Measurements from ENCODE around the gene GALNT4.

Gene GALNT4

GRCh38 chr12:89486264-89486663 is 38.3 kb downstream of the GALNT4 start:
- POLR2A ChIA-PET (ENCODE audit: low non-redundant PET): no interaction called here
- no peak for DNase-seq (ENCODE audit: low spot score)
- H3K27ac ChIP-seq: no peak overlapping the region
- CTCF ChIA-PET: no interaction called here
- TF ChIP-seq, protein P1, sequence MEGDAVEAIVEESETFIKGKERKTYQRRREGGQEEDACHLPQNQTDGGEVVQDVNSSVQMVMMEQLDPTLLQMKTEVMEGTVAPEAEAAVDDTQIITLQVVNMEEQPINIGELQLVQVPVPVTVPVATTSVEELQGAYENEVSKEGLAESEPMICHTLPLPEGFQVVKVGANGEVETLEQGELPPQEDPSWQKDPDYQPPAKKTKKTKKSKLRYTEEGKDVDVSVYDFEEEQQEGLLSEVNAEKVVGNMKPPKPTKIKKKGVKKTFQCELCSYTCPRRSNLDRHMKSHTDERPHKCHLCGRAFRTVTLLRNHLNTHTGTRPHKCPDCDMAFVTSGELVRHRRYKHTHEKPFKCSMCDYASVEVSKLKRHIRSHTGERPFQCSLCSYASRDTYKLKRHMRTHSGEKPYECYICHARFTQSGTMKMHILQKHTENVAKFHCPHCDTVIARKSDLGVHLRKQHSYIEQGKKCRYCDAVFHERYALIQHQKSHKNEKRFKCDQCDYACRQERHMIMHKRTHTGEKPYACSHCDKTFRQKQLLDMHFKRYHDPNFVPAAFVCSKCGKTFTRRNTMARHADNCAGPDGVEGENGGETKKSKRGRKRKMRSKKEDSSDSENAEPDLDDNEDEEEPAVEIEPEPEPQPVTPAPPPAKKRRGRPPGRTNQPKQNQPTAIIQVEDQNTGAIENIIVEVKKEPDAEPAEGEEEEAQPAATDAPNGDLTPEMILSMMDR (conservative IDR thresholded peaks at IDR 0.05; ENCODE audit: low read depth): no peak

DNA sequence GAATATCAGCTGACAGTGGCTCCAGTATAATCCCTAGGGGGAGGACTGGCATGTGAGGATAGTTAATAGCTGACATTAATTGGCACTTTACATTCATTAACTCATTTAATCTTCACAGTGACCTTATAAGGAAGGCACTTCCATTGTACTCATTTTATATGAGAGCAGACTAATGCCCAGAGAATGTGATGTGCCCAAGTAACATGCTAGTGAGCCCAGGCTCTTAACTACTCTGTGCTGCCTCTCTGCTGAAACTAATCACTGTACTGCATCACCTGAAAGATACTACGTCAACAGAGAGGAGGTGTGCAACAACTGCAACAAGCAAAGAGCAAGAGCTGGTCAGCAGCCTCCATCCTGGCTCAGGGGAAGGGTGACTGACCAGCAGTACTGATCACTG is 40.1 kb downstream of the GALNT4 start:
- ChIA-PET POLR2A (ENCODE audit: low non-redundant PET) (no interaction called here), CTCF (no interaction called here)
- H3K27ac ChIP-seq: no peak overlapping the region
- TF ChIP-seq, protein P1 (conservative IDR thresholded peaks at IDR 0.05; ENCODE audit: low read depth): no peak
- no peak for DNase-seq (ENCODE audit: low spot score)

DNA sequence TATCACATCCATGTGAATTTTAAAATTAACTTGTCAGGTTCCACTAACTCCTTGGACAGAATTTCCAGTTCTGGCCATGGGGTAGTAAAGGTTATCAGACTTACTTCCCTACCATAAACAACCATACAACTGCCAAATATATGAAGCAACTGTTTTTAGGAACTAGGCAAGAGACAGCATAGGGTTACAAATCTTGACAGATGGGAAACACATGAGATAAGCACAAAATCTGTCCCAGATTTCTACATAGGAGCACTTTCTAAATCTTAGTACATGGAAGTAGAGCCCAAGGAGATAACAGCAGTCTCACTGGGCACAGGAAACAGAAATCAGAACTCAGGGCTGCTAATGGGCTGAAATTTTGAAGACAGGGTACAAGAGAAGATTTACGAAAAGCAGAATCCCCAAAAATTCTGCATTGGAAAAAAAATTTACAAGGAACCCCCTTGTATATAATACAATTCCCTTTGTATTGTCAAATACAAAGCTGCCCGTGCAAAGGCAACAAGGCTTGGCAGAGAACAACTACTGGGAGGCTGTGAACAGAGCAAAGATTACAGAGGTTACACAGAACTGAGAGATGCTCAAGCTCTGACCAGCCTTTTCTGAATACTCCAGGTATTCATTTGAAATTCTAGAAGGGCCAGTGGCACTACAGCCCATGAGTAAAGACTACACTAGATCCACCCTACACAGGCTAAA is 43.2 kb downstream of the GALNT4 start:
- H3K27ac ChIP-seq: no peak overlapping the region
- no peak for DNase-seq (ENCODE audit: low spot score)
- ChIA-PET CTCF (no interaction called here), POLR2A (ENCODE audit: low non-redundant PET) (no interaction called here)
- TF ChIP-seq, protein P1 (conservative IDR thresholded peaks at IDR 0.05; ENCODE audit: low read depth): no peak

GRCh38 chr12:89479982-89480381 is 44.6 kb downstream of the GALNT4 start:
- ChIA-PET POLR2A (ENCODE audit: low non-redundant PET) (no interaction called here), CTCF (interaction anchor here (0.6 kb wide), 2 partner anchors 34 to 46 kb away, joined by 3 to 6 read pairs; partner anchors contain the start of gene POC1B)
- no peak overlapping the region for H3K27ac ChIP-seq
- TF ChIP-seq, protein P1 (conservative IDR thresholded peaks at IDR 0.05; ENCODE audit: low read depth): no peak
- no peak for DNase-seq (ENCODE audit: low spot score)

GRCh38 chr12:89477633-89478279 is 46.8 kb downstream of the GALNT4 start:
- no peak overlapping the region for H3K27ac ChIP-seq
- TF ChIP-seq, protein P1 (conservative IDR thresholded peaks at IDR 0.05; ENCODE audit: low read depth): no peak
- no peak for DNase-seq (ENCODE audit: low spot score)
- POLR2A ChIA-PET (ENCODE audit: low non-redundant PET): no interaction called here
- CTCF ChIA-PET: no interaction called here

DNA sequence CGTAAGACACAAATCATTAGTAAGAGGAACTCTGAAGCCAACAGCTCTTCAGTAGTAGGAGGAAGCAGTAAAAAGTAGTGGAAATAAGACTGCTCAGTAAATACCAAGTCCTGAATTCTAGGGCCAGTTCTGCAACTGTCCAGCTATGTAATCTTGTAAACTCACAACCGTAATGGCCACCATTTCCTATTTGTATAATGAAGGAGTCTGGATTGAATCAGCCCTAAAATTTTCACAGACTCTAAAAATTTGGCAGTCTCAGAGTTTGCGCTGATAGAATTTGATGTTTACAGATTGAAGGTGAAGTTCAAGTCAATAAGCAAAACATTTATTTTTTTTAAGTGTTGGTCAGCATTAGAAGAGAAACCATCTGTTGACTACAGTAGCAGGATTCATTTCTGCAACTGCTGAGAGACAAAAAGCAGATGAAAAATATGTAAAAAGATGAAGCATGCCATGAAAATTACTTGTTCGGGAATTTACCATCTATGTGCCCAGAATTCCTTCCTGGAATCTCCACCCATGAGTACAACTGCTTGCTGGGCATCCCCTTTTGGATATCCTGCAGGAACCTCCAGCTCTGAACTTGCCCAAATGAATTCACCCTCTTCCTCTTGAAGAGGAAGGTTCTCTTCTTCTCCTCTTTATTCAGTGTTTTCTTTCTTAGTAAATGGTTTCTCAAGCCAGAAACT is 47.5 kb downstream of the GALNT4 start:
- ChIA-PET POLR2A (ENCODE audit: low non-redundant PET) (no interaction called here), CTCF (no interaction called here)
- no peak overlapping the region for H3K27ac ChIP-seq
- TF ChIP-seq, protein P1 (conservative IDR thresholded peaks at IDR 0.05; ENCODE audit: low read depth): no peak
- no peak for DNase-seq (ENCODE audit: low spot score)

All from RWPE1 (cell line).